ENCODE results near the gene CACNA1B. TPM values are rescaled to one million over a fixed set of nuclear protein-coding genes. Genes with fewer than 3 reads are reported as not detected.

Gene CACNA1B
- polyA plus RNA-seq, 1 of the 3 experiments (the other 2 are of a cell fraction), result 0.03 TPM

DNA sequence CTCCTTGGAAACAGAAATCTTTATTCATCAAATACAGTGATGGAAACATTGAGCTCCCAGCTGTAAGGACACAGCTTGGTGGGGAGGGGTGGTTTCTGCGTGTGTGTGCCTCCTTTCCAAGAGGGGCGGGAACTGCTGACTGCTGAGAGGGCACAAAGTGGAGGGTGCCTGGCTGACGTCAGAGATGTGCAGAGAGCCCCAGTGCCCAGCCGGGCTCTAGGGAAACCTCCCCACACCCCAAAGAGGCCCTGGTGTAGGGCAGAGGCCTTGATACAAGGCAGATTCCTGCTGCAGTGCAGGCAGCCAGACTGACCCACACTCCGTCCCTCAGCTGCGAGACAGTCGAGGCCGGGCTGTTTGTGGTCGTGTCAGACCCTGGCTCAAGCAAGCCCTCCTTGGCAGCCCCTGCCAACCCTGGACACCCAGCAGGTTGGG lies 191.0 kb downstream of the CACNA1B start:
- H2AFZ ChIP-seq (ENCODE audit: low read depth), result no peak overlapping the region
- H4K20me1 ChIP-seq (ENCODE audit: insufficient read depth), result no peaks in the 10 kb centered on the region
- DNase-seq, result peak; percentile 62
- H3K4me3 ChIP-seq (ENCODE audit: low read depth in 2 of 2, low read length in 1 of 2), result no peak overlapping the region
- H3K9me3 ChIP-seq, result no peaks in the 10 kb centered on the region
- no peaks in the 10 kb centered on the region for H3K27me3 ChIP-seq (ENCODE audit: insufficient read depth)
- no peak overlapping the region for H3K9ac ChIP-seq
- POLR2A ChIA-PET, result no interaction called here
- H3F3A ChIP-seq (replicated peaks; ENCODE audit: insufficient read depth), result no peaks in the 10 kb centered on the region
- WGBS (ENCODE audit: low lambda C conversion rate), result 31% methylated on average over 8 of the region's 9 CpGs
- H3K27ac ChIP-seq (ENCODE audit: low read depth in 2 of 2, low read length in 1 of 2), result peak overlapping the region in 1 of 2 experiments; percentile 60; a peak in 2 of 4 replicates
- no peak overlapping the region for H3K4me2 ChIP-seq
- CTCF ChIA-PET, result interaction anchor here (1.1 kb wide), 1 partner anchor 395 kb away, joined by 4 read pairs; no protein-coding TSS in a partner anchor
- TF ChIP-seq EZH2phosphoT487 (IDR thresholded peaks at IDR 0.05; ENCODE audit: borderline replicate concordance, low read depth) (no peak), YY1 (IDR thresholded peaks at IDR 0.05; ENCODE audit: low read depth) (no peak), EP300 (IDR thresholded peaks at IDR 0.05; ENCODE audit: borderline replicate concordance in 1 of 2, low read depth in 1 of 2, low read length in 1 of 2) (no peak), FOXJ3 (CRISPR knock-in tag; IDR thresholded peaks at IDR 0.05) (no peak), TCF12 (IDR thresholded peaks at IDR 0.05) (no peak), MXI1 (IDR thresholded peaks at IDR 0.05; ENCODE audit: low read depth, low read length) (no peak), FOSL2 (IDR thresholded peaks at IDR 0.05; ENCODE audit: borderline replicate concordance, low read depth) (no peak), RFX5 (IDR thresholded peaks at IDR 0.05; ENCODE audit: low read length) (no peak), RAD21 (IDR thresholded peaks at IDR 0.05; ENCODE audit: low read length) (no peak), CHD2 (IDR thresholded peaks at IDR 0.05; ENCODE audit: low read length, partially characterized antibody) (no peak), TAF1 (IDR thresholded peaks at IDR 0.05; ENCODE audit: borderline replicate concordance, low read depth, low read length) (no peak)
- TF ChIP-seq, protein P1, sequence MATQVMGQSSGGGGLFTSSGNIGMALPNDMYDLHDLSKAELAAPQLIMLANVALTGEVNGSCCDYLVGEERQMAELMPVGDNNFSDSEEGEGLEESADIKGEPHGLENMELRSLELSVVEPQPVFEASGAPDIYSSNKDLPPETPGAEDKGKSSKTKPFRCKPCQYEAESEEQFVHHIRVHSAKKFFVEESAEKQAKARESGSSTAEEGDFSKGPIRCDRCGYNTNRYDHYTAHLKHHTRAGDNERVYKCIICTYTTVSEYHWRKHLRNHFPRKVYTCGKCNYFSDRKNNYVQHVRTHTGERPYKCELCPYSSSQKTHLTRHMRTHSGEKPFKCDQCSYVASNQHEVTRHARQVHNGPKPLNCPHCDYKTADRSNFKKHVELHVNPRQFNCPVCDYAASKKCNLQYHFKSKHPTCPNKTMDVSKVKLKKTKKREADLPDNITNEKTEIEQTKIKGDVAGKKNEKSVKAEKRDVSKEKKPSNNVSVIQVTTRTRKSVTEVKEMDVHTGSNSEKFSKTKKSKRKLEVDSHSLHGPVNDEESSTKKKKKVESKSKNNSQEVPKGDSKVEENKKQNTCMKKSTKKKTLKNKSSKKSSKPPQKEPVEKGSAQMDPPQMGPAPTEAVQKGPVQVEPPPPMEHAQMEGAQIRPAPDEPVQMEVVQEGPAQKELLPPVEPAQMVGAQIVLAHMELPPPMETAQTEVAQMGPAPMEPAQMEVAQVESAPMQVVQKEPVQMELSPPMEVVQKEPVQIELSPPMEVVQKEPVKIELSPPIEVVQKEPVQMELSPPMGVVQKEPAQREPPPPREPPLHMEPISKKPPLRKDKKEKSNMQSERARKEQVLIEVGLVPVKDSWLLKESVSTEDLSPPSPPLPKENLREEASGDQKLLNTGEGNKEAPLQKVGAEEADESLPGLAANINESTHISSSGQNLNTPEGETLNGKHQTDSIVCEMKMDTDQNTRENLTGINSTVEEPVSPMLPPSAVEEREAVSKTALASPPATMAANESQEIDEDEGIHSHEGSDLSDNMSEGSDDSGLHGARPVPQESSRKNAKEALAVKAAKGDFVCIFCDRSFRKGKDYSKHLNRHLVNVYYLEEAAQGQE (IDR thresholded peaks at IDR 0.05; ENCODE audit: low read depth, low read length), result no peak
- TF ChIP-seq, protein P2, sequence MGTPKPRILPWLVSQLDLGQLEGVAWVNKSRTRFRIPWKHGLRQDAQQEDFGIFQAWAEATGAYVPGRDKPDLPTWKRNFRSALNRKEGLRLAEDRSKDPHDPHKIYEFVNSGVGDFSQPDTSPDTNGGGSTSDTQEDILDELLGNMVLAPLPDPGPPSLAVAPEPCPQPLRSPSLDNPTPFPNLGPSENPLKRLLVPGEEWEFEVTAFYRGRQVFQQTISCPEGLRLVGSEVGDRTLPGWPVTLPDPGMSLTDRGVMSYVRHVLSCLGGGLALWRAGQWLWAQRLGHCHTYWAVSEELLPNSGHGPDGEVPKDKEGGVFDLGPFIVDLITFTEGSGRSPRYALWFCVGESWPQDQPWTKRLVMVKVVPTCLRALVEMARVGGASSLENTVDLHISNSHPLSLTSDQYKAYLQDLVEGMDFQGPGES (IDR thresholded peaks at IDR 0.05; ENCODE audit: low read depth, low read length), result no peak
- TF ChIP-seq, protein P3, sequence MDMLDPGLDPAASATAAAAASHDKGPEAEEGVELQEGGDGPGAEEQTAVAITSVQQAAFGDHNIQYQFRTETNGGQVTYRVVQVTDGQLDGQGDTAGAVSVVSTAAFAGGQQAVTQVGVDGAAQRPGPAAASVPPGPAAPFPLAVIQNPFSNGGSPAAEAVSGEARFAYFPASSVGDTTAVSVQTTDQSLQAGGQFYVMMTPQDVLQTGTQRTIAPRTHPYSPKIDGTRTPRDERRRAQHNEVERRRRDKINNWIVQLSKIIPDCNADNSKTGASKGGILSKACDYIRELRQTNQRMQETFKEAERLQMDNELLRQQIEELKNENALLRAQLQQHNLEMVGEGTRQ (IDR thresholded peaks at IDR 0.05; ENCODE audit: borderline replicate concordance, low read depth, low read length), result no peak
- TF ChIP-seq, protein P4, sequence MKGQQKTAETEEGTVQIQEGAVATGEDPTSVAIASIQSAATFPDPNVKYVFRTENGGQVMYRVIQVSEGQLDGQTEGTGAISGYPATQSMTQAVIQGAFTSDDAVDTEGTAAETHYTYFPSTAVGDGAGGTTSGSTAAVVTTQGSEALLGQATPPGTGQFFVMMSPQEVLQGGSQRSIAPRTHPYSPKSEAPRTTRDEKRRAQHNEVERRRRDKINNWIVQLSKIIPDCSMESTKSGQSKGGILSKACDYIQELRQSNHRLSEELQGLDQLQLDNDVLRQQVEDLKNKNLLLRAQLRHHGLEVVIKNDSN (IDR thresholded peaks at IDR 0.05; ENCODE audit: borderline replicate concordance, low read depth), result no peak
- TF ChIP-seq, protein P5, sequence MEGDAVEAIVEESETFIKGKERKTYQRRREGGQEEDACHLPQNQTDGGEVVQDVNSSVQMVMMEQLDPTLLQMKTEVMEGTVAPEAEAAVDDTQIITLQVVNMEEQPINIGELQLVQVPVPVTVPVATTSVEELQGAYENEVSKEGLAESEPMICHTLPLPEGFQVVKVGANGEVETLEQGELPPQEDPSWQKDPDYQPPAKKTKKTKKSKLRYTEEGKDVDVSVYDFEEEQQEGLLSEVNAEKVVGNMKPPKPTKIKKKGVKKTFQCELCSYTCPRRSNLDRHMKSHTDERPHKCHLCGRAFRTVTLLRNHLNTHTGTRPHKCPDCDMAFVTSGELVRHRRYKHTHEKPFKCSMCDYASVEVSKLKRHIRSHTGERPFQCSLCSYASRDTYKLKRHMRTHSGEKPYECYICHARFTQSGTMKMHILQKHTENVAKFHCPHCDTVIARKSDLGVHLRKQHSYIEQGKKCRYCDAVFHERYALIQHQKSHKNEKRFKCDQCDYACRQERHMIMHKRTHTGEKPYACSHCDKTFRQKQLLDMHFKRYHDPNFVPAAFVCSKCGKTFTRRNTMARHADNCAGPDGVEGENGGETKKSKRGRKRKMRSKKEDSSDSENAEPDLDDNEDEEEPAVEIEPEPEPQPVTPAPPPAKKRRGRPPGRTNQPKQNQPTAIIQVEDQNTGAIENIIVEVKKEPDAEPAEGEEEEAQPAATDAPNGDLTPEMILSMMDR (IDR thresholded peaks at IDR 0.05), result no peak
- TF ChIP-seq, protein P6, sequence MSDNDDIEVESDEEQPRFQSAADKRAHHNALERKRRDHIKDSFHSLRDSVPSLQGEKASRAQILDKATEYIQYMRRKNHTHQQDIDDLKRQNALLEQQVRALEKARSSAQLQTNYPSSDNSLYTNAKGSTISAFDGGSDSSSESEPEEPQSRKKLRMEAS (IDR thresholded peaks at IDR 0.05; ENCODE audit: low read depth), result no peak
- peaks cover 0 to 18% of the 10 kb centered on the region in 2 experiments; a peak in 2 of 4 replicates for H3K4me1 ChIP-seq (ENCODE audit: control insufficient read depth in 1 of 2, insufficient read depth in 2 of 2, low read depth in 1 of 2, low read length in 1 of 2)
- H3K79me2 ChIP-seq (ENCODE audit: insufficient read depth), result no peaks in the 10 kb centered on the region
- no peaks in the 10 kb centered on the region for H3K9me2 ChIP-seq
- no peaks in the 10 kb centered on the region for H3K36me3 ChIP-seq (replicated peaks in 1 of 2; ENCODE audit: control insufficient read depth in 1 of 2, insufficient read depth in 2 of 2, low read length in 1 of 2)

Data from SK-N-SH (cell line).